ENCODE data around the gene LRRC4C. TPM values are rescaled to one million over a fixed set of nuclear protein-coding genes. Genes with fewer than 3 reads are reported as not detected.

Gene LRRC4C
- total and polyA plus RNA-seq, 2 experiments from 2014 or later, result 0.35 to 1.1 TPM

DNA sequence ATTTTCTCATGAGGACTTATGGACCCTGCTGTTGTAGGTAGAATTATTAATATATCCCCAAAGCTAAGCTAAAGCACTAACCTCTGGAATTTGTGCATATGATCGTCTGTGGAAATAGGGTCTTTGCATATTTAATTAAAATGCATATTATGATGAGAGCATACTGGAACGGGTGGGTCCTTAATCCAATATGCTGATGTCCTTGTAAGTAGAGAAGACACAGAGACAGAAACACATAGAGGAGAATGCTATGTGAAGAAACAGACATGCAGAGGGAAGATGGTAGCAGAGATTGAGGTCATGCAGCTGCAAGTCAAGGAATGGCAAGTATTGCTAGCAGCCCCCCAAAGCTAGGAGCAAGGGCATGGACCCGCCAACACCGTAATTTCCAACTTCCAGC lies 439.2 kb downstream of the LRRC4C start:
- Histone ChIP-seq H2AFZ (no peak overlapping the region), H3K79me2 (replicated peaks; ENCODE audit: insufficient read depth) (no peaks in the 10 kb centered on the region), H3K9me2 (ENCODE audit: insufficient read depth) (no peaks in the 10 kb centered on the region), H4K20me1 (replicated peaks; ENCODE audit: insufficient read depth) (no peaks in the 10 kb centered on the region), H3K27ac (ENCODE audit: low read depth) (no peak overlapping the region), H3K4me1 (ENCODE audit: insufficient read depth) (peaks cover 30% of the 10 kb centered on the region), H3F3A (replicated peaks; ENCODE audit: low read depth) (no peaks in the 10 kb centered on the region), H3K4me2 (no peak overlapping the region), H3K27me3 (ENCODE audit: insufficient read depth) (no peaks in the 10 kb centered on the region), H3K4me3 (no peak overlapping the region), H3K36me3 (ENCODE audit: insufficient read depth) (no peaks in the 10 kb centered on the region)
- Mint-ChIP-seq H3K4me1 (peaks cover 37% of the 10 kb centered on the region), H3K4me3 (no peak overlapping the region), H3K9me3 (no peaks in the 10 kb centered on the region; the same call in 2 of the 3 replicates), H3K27me3 (ENCODE audit: insufficient read depth, low read depth, poor library complexity) (no peaks in the 10 kb centered on the region), H3K36me3 (ENCODE audit: low read depth) (peaks cover 4% of the 10 kb centered on the region; the same call in 1 of the 3 replicates), H3K27ac (no peak overlapping the region)
- TF ChIP-seq NANOG (IDR thresholded peaks at IDR 0.05; ENCODE audit: borderline replicate concordance) (no peak), ZNF114 (CRISPR knock-in tag; IDR thresholded peaks at IDR 0.05) (no peak), EZH2phosphoT487 (IDR thresholded peaks at IDR 0.05; ENCODE audit: unreplicated experiment) (no peak), JUNB (IDR thresholded peaks at IDR 0.05; ENCODE audit: unreplicated experiment) (no peak), EZH2 (IDR thresholded peaks at IDR 0.05; ENCODE audit: low read depth, unreplicated experiment) (no peak), POLR2AphosphoS5 (IDR thresholded peaks at IDR 0.05; ENCODE audit: low read depth) (no peak), ZNF331 (CRISPR knock-in tag; IDR thresholded peaks at IDR 0.05; ENCODE audit: low read depth) (no peak), CREB1 (CRISPR knock-in tag; IDR thresholded peaks at IDR 0.05; ENCODE audit: low read depth) (no peak), STAT1 (IDR thresholded peaks at IDR 0.05; ENCODE audit: unreplicated experiment) (no peak)
- TF ChIP-seq, protein P1, sequence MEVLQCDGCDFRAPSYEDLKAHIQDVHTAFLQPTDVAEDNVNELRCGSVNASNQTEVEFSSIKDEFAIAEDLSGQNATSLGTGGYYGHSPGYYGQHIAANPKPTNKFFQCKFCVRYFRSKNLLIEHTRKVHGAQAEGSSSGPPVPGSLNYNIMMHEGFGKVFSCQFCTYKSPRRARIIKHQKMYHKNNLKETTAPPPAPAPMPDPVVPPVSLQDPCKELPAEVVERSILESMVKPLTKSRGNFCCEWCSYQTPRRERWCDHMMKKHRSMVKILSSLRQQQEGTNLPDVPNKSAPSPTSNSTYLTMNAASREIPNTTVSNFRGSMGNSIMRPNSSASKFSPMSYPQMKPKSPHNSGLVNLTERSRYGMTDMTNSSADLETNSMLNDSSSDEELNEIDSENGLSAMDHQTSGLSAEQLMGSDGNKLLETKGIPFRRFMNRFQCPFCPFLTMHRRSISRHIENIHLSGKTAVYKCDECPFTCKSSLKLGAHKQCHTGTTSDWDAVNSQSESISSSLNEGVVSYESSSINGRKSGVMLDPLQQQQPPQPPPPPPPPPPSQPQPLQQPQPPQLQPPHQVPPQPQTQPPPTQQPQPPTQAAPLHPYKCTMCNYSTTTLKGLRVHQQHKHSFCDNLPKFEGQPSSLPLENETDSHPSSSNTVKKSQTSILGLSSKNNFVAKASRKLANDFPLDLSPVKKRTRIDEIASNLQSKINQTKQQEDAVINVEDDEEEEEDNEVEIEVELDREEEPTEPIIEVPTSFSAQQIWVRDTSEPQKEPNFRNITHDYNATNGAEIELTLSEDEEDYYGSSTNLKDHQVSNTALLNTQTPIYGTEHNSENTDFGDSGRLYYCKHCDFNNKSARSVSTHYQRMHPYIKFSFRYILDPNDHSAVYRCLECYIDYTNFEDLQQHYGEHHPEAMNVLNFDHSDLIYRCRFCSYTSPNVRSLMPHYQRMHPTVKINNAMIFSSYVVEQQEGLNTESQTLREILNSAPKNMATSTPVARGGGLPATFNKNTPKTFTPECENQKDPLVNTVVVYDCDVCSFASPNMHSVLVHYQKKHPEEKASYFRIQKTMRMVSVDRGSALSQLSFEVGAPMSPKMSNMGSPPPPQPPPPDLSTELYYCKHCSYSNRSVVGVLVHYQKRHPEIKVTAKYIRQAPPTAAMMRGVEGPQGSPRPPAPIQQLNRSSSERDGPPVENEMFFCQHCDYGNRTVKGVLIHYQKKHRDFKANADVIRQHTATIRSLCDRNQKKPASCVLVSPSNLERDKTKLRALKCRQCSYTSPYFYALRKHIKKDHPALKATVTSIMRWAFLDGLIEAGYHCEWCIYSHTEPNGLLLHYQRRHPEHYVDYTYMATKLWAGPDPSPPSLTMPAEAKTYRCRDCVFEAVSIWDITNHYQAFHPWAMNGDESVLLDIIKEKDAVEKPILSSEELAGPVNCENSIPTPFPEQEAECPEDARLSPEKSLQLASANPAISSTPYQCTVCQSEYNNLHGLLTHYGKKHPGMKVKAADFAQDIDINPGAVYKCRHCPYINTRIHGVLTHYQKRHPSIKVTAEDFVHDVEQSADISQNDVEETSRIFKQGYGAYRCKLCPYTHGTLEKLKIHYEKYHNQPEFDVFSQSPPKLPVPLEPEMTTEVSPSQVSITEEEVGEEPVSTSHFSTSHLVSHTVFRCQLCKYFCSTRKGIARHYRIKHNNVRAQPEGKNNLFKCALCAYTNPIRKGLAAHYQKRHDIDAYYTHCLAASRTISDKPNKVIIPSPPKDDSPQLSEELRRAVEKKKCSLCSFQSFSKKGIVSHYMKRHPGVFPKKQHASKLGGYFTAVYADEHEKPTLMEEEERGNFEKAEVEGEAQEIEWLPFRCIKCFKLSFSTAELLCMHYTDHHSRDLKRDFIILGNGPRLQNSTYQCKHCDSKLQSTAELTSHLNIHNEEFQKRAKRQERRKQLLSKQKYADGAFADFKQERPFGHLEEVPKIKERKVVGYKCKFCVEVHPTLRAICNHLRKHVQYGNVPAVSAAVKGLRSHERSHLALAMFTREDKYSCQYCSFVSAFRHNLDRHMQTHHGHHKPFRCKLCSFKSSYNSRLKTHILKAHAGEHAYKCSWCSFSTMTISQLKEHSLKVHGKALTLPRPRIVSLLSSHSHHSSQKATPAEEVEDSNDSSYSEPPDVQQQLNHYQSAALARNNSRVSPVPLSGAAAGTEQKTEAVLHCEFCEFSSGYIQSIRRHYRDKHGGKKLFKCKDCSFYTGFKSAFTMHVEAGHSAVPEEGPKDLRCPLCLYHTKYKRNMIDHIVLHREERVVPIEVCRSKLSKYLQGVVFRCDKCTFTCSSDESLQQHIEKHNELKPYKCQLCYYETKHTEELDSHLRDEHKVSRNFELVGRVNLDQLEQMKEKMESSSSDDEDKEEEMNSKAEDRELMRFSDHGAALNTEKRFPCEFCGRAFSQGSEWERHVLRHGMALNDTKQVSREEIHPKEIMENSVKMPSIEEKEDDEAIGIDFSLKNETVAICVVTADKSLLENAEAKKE (CRISPR knock-in tag; IDR thresholded peaks at IDR 0.05), result no peak
- TF ChIP-seq, protein P2, sequence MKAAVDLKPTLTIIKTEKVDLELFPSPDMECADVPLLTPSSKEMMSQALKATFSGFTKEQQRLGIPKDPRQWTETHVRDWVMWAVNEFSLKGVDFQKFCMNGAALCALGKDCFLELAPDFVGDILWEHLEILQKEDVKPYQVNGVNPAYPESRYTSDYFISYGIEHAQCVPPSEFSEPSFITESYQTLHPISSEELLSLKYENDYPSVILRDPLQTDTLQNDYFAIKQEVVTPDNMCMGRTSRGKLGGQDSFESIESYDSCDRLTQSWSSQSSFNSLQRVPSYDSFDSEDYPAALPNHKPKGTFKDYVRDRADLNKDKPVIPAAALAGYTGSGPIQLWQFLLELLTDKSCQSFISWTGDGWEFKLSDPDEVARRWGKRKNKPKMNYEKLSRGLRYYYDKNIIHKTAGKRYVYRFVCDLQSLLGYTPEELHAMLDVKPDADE (IDR thresholded peaks at IDR 0.05), result no peak
- TF ChIP-seq, protein P3, sequence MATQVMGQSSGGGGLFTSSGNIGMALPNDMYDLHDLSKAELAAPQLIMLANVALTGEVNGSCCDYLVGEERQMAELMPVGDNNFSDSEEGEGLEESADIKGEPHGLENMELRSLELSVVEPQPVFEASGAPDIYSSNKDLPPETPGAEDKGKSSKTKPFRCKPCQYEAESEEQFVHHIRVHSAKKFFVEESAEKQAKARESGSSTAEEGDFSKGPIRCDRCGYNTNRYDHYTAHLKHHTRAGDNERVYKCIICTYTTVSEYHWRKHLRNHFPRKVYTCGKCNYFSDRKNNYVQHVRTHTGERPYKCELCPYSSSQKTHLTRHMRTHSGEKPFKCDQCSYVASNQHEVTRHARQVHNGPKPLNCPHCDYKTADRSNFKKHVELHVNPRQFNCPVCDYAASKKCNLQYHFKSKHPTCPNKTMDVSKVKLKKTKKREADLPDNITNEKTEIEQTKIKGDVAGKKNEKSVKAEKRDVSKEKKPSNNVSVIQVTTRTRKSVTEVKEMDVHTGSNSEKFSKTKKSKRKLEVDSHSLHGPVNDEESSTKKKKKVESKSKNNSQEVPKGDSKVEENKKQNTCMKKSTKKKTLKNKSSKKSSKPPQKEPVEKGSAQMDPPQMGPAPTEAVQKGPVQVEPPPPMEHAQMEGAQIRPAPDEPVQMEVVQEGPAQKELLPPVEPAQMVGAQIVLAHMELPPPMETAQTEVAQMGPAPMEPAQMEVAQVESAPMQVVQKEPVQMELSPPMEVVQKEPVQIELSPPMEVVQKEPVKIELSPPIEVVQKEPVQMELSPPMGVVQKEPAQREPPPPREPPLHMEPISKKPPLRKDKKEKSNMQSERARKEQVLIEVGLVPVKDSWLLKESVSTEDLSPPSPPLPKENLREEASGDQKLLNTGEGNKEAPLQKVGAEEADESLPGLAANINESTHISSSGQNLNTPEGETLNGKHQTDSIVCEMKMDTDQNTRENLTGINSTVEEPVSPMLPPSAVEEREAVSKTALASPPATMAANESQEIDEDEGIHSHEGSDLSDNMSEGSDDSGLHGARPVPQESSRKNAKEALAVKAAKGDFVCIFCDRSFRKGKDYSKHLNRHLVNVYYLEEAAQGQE (IDR thresholded peaks at IDR 0.05; ENCODE audit: unreplicated experiment), result no peak
- TF ChIP-seq, protein P4, sequence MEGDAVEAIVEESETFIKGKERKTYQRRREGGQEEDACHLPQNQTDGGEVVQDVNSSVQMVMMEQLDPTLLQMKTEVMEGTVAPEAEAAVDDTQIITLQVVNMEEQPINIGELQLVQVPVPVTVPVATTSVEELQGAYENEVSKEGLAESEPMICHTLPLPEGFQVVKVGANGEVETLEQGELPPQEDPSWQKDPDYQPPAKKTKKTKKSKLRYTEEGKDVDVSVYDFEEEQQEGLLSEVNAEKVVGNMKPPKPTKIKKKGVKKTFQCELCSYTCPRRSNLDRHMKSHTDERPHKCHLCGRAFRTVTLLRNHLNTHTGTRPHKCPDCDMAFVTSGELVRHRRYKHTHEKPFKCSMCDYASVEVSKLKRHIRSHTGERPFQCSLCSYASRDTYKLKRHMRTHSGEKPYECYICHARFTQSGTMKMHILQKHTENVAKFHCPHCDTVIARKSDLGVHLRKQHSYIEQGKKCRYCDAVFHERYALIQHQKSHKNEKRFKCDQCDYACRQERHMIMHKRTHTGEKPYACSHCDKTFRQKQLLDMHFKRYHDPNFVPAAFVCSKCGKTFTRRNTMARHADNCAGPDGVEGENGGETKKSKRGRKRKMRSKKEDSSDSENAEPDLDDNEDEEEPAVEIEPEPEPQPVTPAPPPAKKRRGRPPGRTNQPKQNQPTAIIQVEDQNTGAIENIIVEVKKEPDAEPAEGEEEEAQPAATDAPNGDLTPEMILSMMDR (conservative IDR thresholded peaks at IDR 0.05; ENCODE audit: low read depth in 2 of 2), result no peak
- DNase-seq (ENCODE audit: low spot score) (no peak), ATAC-seq (no peak)

Data from GM23338 (cell line).